ENCODE measurements around the gene RAB27B. TPM values are rescaled to one million over a fixed set of nuclear protein-coding genes. Genes with fewer than 3 reads are reported as not detected.

Gene RAB27B
- total RNA-seq, 1 donor from 2014 or later, result 0.11 TPM

DNA sequence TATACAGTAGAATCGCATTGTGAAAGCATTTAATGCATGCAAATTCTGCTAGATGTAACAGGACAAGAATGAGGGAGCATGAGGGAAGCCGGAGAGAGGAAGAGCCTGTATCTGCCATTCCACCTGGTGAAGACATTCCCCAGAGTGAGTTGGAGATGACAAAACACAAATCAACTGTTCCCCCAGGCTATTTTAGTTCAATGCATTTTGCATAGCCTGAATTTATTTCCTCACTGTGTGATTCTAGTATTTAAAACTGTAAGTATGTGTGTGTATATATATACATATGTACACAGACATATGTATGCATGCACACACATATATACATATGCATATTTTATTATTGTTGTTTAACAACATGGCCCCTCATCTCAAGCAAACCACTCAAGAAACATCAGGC lies 76.3 kb downstream of the RAB27B start:
- no peak overlapping the region for H3K27ac ChIP-seq
- no peaks in the 10 kb centered on the region for H3K9me3 ChIP-seq
- H3K27me3 ChIP-seq, result no peaks in the 10 kb centered on the region
- H3K36me3 ChIP-seq, result no peaks in the 10 kb centered on the region
- H3K4me1 ChIP-seq, result no peaks in the 10 kb centered on the region
- intact Hi-C loops (cut with DNase I), result no loop called here
- TF ChIP-seq CTCF (IDR thresholded peaks at IDR 0.05), result no peak
- no peak overlapping the region for H3K4me3 ChIP-seq
- no peak for DNase-seq (ENCODE audit: low spot score in 2 of 2)

GRCh38 chr18:54905629-54906028 lies 77.4 kb downstream of the RAB27B start:
- Histone ChIP-seq H3K9me3 (no peaks in the 10 kb centered on the region), H3K4me1 (no peaks in the 10 kb centered on the region), H3K27me3 (no peaks in the 10 kb centered on the region), H3K27ac (no peak overlapping the region), H3K4me3 (no peak overlapping the region), H3K36me3 (no peaks in the 10 kb centered on the region)
- DNase-seq (ENCODE audit: low spot score in 2 of 2), result no peak
- no peak for TF ChIP-seq CTCF (IDR thresholded peaks at IDR 0.05)
- intact Hi-C loops (cut with DNase I), result no loop called here

DNA sequence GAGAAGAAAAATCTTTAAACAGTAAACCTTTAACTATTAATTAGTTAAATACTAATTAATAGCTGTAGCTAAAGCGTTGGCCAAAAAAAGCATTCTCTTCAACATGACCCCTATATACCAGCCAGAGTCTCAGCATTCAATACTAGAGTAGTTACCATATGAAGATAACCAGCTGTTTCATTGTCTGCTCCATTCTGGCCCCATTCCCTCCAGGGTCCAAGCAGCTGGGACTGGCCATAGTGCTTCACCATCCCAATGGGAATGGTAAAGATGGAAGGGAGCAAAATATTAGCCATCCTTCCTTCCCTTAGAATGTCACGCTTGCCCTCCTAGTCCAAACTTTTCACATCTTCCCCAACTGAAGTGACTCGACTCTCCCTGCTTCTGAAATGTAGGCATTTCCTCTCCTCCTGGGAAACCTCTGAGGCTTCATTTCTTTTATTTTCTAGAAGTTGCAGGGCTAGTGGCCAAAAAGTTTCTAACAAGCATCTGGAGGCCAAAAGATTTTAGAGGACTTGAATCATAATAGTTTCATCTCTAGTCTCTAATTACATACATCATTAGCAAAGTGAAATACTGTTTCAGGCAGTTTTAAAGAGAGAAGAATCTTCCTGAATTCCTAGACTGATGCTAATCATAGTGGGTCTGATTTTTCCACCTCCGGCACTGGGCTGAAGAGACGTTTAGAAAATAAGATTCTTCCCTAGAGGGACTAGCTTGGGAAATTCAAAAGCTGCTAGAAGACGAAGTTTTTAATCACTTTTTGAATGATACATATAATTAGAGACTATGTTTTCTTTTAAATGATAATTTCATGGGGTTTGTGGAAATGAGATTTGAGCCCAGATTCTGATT lies 78.3 kb downstream of the RAB27B start:
- no peaks in the 10 kb centered on the region for H3K4me1 ChIP-seq
- H3K27me3 ChIP-seq, result no peaks in the 10 kb centered on the region
- no peaks in the 10 kb centered on the region for H3K9me3 ChIP-seq
- intact Hi-C loops (cut with DNase I), result no loop called here
- DNase-seq (ENCODE audit: low spot score in 2 of 2), result no peak
- no peak for TF ChIP-seq CTCF (IDR thresholded peaks at IDR 0.05)
- no peak overlapping the region for H3K4me3 ChIP-seq
- H3K27ac ChIP-seq, result no peak overlapping the region
- H3K36me3 ChIP-seq, result no peaks in the 10 kb centered on the region

GRCh38 chr18:54909538-54909937 lies 81.3 kb downstream of the RAB27B start:
- no peak overlapping the region for H3K4me3 ChIP-seq
- no peaks in the 10 kb centered on the region for H3K4me1 ChIP-seq
- TF ChIP-seq CTCF (IDR thresholded peaks at IDR 0.05), result no peak
- intact Hi-C loops (cut with DNase I), result no loop called here
- H3K27ac ChIP-seq, result no peak overlapping the region
- DNase-seq (ENCODE audit: low spot score in 2 of 2), result no peak
- H3K27me3 ChIP-seq, result no peaks in the 10 kb centered on the region
- H3K36me3 ChIP-seq, result no peaks in the 10 kb centered on the region
- no peaks in the 10 kb centered on the region for H3K9me3 ChIP-seq

DNA sequence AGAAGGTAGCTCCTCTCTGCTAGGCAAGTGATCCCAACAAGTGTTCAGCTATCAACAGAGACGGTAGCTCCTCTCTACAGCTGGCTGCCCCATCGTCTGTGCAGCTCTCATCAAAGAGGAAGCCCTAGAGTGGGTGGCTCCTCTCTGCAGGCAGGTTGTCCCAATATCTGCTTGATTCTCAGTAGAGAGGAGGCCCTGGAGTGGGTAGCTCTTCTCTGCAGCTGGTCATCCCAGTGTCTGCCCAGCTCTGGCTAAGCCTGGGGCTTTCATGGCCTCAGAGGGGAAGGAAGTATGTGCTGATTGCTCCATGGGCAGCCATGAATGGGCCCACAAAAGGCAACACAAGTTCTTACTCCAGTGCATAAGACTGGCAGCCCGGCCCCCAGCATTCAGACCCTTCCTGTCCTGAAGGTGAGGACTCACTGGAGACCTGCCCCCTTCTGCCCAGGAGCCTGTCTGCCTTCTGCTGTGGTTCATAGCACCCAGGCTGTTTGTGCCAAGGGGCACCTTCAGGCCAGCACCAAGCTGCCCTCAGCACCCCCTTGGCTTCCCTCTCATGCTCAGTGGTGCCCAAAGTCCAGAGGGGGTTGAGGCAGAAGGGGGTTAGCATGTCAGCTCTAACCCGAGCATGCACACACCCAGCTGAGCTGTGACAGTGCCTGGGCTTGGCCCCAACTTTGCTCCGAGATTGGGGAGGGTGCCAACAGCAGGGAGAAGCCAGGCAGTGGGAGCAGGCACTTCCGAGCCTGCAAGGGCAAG lies 82.1 kb downstream of the RAB27B start:
- intact Hi-C loops (cut with DNase I), result no loop called here
- no peaks in the 10 kb centered on the region for H3K4me1 ChIP-seq
- no peak overlapping the region for H3K4me3 ChIP-seq
- no peak overlapping the region for H3K27ac ChIP-seq
- no peaks in the 10 kb centered on the region for H3K9me3 ChIP-seq
- H3K36me3 ChIP-seq, result no peaks in the 10 kb centered on the region
- DNase-seq (ENCODE audit: low spot score in 2 of 2), result no peak
- no peak for TF ChIP-seq CTCF (IDR thresholded peaks at IDR 0.05)
- no peaks in the 10 kb centered on the region for H3K27me3 ChIP-seq
